HepG2 (cell line): ENCODE measurements around the gene LEPR. TPM values are rescaled to one million over a fixed set of nuclear protein-coding genes. Genes with fewer than 3 reads are reported as not detected.

Experiments
- ATAC-seq: fragments of 200-7000 bp; cut with Tn5 transposase; 3 replicates; pipeline ENCODE4 v1.9.1; 2020; ENCODE audit warnings: mild to moderate bottlenecking, moderate library complexity
- BruUV-seq: library from RNA; stranded (reverse); fragments of 400-500 nt; replicated peaks from 2 replicates; lab custom pipeline; 2021; lab: Mats Ljungman, UMichigan
- CTCF ChIA-PET: fragments of 300-600 bp; formaldehyde crosslinking; extraction: SDS; loops from one replicate; lab custom pipeline; 2021; ENCODE audit warnings: low total read pairs, inconsistent platforms, low intra/inter-chr PET ratio; lab: Yijun Ruan, JAX
- POLR2A ChIA-PET: fragments of 350-600 bp; sonication (Branson Sonifier 250); formaldehyde crosslinking; loops from one replicate; lab custom pipeline; 2020; ENCODE audit warnings: antibody characterized with exemption, inconsistent platforms; lab: Yijun Ruan, JAX
- DNase-seq: peaks from one replicate; pipeline ENCODE4 v3.0.0-alpha.2; 2015; ENCODE audit warnings: low spot score
- FAIRE-seq: peaks from 3 replicates; lab custom pipeline; 2011; peaks lifted over from hg19 to GRCh38; lab: Jason Lieb, UNC
- H2AFZ ChIP-seq: one replicate; pipeline ENCODE4 v1.6.1; 2011; ENCODE audit warnings: low read length, inconsistent platforms
- H3K27ac ChIP-seq: fragments of 300-600 bp; 3 replicates; pipeline ENCODE4 v1.8.0; 2011; ENCODE audit warnings: mixed run types, mild to moderate bottlenecking, mixed read lengths, low read length, inconsistent platforms; ENCODE audit not compliant: insufficient read depth; ENCODE audit errors: extremely low read length
- H3K27me3 ChIP-seq, 2 experiments: fragments of 200-600 bp in 1 of 2; 2 replicates in 1 of 2; 3 replicates in 1 of 2; pipeline versions ENCODE4 v1.6.0 to v1.8.0; 2011; ENCODE audit warnings: low read length in 2 of 2, mild to moderate bottlenecking in 2 of 2, moderate library complexity in 2 of 2, inconsistent platforms in 1 of 2; ENCODE audit not compliant: insufficient read depth in 2 of 2, control insufficient read depth in 1 of 2
- H3K36me3 ChIP-seq, 2 experiments: fragments of 200-600 bp in 1 of 2; replicated peaks in 1 of 2; 2 replicates in 1 of 2; 3 replicates in 1 of 2; pipeline versions ENCODE4 v1.5.1 to v1.8.0; 2011; ENCODE audit warnings: low read length in 2 of 2, inconsistent platforms in 1 of 2; ENCODE audit not compliant: insufficient read depth in 2 of 2, control insufficient read depth in 1 of 2
- H3K4me1 ChIP-seq: 2 replicates; pipeline ENCODE4 v1.5.1; 2012; ENCODE audit warnings: low read length, inconsistent platforms; ENCODE audit not compliant: insufficient read depth
- H3K4me2 ChIP-seq: 2 replicates; pipeline ENCODE4 v1.6.0; 2011; ENCODE audit warnings: low read depth, low read length, inconsistent platforms
- H3K4me3 ChIP-seq, 3 experiments: fragments of 200-600 bp in 1 of 3; sonication (generic), shearing (Covaris generic) in 1 of 3; replicated peaks in 1 of 3; 2 replicates each; pipeline ENCODE4 v1.5.1; 2011 to 2016; ENCODE audit warnings: low read length in 3 of 3, inconsistent platforms in 2 of 3, low read depth in 2 of 3, mild to moderate bottlenecking in 2 of 3, control low read depth in 1 of 3, mixed read lengths in 1 of 3; ENCODE audit not compliant: insufficient read depth in 1 of 3
- H3K79me2 ChIP-seq: one replicate; pipeline ENCODE4 v1.6.1; 2011; ENCODE audit warnings: low read length, inconsistent platforms; ENCODE audit not compliant: insufficient read depth
- H3K9ac ChIP-seq: 2 replicates; pipeline ENCODE4 v1.6.0; 2011; ENCODE audit warnings: mild to moderate bottlenecking, low read depth, low read length, inconsistent platforms; ENCODE audit not compliant: insufficient read depth
- H3K9me3 ChIP-seq: 2 replicates; pipeline ENCODE4 v1.5.1; 2012; ENCODE audit warnings: mild to moderate bottlenecking, low read length
- H4K20me1 ChIP-seq: 2 replicates; pipeline ENCODE4 v1.6.0; 2011; ENCODE audit warnings: inconsistent platforms, mild to moderate bottlenecking, low read length, moderate library complexity; ENCODE audit not compliant: insufficient read depth
- FOXK1 ChIP-seq: sonication (generic); formaldehyde crosslinking; IDR thresholded peaks from 2 replicates; pipeline ENCODE4 v1.4.0; 2020; ENCODE audit warnings: low read depth, missing genetic modification reagents, borderline replicate concordance
- JUN ChIP-seq: sonication (generic); formaldehyde crosslinking; IDR thresholded peaks from 2 replicates; pipeline ENCODE4 v1.4.0; 2020; ENCODE audit warnings: mild to moderate bottlenecking, missing genetic modification reagents
- MAFK ChIP-seq, 2 experiments: IDR thresholded peaks in 1 of 2; conservative IDR thresholded peaks in 1 of 2; 2 replicates each; pipeline ENCODE4 v1.6.1; 2011; ENCODE audit warnings: improper control_type of control experiment in 2 of 2, low read length in 2 of 2
- RFX1 ChIP-seq: fragments of 450-650 bp; IDR thresholded peaks from 2 replicates; pipeline ENCODE4 v1.6.1; 2017
- ZNF777 ChIP-seq: sonication (generic); formaldehyde crosslinking; IDR thresholded peaks from 2 replicates; pipeline ENCODE4 v1.4.0; 2020; ENCODE audit warnings: missing genetic modification reagents
- WGBS: methylation state at CpG from one replicate; pipeline ENCODE4 v1.1.6; 2017; ENCODE audit warnings: low lambda C conversion rate; 5-methylcytosine and 5-hydroxymethylcytosine counted together
- in situ Hi-C: cut with HindIII; loops from 2 replicates; pipeline ENCODE4 v1.10.0; 2017; ENCODE audit warnings: low pct_unique_long_range_greater_than_20kb; ENCODE audit not compliant: extremely low pct_ligation_motif_present
- intact Hi-C: fragments of 100-400 bp; cut with micrococcal nuclease; formaldehyde crosslinking; loops from one replicate; pipeline ENCODE4 v1.10.0; 2022; ENCODE audit not compliant: unreplicated experiment
- polyA plus RNA-seq, 8 experiments: library from polyadenylated mRNA; depleted of rRNA in 3 of 8; stranded (reverse) in 7 of 8; unstranded in 1 of 8; fragments of >200 nt; fragmentation: Illumina TruSeq in 4 of 8; extraction: Trizol in 4 of 8; gene quantifications; 2 replicates each; pipeline versions ENCODE4 v1.2.1 to v1.2.3, GENCODE V29; 2011 to 2016; ENCODE audit warnings: low read depth in 4 of 8, missing spikeins in 1 of 8, mixed read lengths in 1 of 8; ENCODE audit not compliant: insufficient read depth in 1 of 8
- total RNA-seq, 5 experiments: library from RNA; depleted of rRNA; stranded (reverse); fragments of >200 nt; fragmentation: Illumina TruSeq; extraction: Trizol; gene quantifications; 2 replicates each; pipeline ENCODE4 v1.2.3, GENCODE V29; 2016; ENCODE audit warnings: low read depth in 1 of 5
- TF ChIP-seq, protein P1 (sequence below): sonication (generic); formaldehyde crosslinking; IDR thresholded peaks from 2 replicates; pipeline ENCODE4 v1.9.0; 2021; ENCODE audit warnings: missing genetic modification reagents, borderline replicate concordance
- TF ChIP-seq, protein P2 (sequence below): sonication (generic); formaldehyde crosslinking; IDR thresholded peaks from 2 replicates; pipeline ENCODE4 v1.4.0; 2020; ENCODE audit warnings: mild to moderate bottlenecking, missing genetic modification reagents, borderline replicate concordance

Gene LEPR
- total and polyA plus RNA-seq, 2 of the 13 experiments (the other 11 are each of a cell fraction or from before 2014, with no cell fraction given) = 0.60 to 1.7 TPM

DNA sequence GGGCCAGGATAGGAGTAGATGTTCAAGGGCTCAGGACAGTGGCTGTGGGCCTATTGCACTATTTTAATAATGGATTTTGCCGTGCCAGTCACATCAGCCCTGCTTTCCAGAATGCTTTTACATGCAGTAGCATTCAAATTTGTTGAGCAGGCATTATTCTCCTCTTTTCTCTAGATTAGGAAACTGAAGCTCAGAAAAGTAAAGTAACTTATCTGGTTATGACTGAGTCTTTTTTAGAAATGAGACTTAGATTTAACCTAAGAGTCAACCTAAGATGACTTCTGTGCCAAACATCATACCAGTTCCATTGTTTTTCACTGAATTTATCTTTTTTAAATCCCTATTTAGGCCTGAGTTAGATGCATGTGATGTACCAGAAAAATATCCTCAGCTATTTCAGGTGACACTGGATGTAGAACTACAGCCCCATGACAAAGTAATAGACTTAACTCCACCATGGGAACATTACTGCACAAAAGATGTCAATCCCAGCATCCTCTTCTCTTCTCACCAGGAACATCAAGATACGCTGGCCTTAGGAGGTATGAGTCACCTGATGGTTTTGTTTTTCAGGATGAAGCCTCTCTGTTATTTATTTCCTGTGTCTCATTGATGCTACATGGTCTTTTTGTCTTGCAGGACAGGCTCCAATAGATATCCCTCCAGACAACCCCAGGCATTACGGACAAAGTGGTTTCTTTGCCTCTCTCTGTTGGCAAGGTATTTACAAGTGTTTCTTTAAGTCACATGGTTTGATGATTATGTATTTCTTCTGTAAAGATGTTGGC lies 31.4 kb upstream of the LEPR start:
- H3K27ac ChIP-seq = no peak overlapping the region
- WGBS = 86% methylated on average over 3 of the region's 3 CpGs
- H2AFZ ChIP-seq = no peak overlapping the region
- no peaks in the 10 kb centered on the region for H3K36me3 ChIP-seq
- no peak overlapping the region for H3K9ac ChIP-seq
- H3K27me3 ChIP-seq = no peaks in the 10 kb centered on the region
- ChIA-PET CTCF (no interaction called here), POLR2A (no interaction called here)
- H3K79me2 ChIP-seq = no peaks in the 10 kb centered on the region
- H3K9me3 ChIP-seq = no peaks in the 10 kb centered on the region
- intact Hi-C loops (no loop called here), in situ Hi-C loops (no loop called here)
- H3K4me2 ChIP-seq = no peak overlapping the region
- no peak for ATAC-seq
- no TSS peak for BruUV-seq
- H3K4me3 ChIP-seq = no peak overlapping the region
- peaks cover 12% of the 10 kb centered on the region; the same call in 1 of the 2 replicates for H3K4me1 ChIP-seq
- FAIRE-seq = no peak
- no peaks in the 10 kb centered on the region for H4K20me1 ChIP-seq
- TF ChIP-seq MAFK (conservative IDR thresholded peaks at IDR 0.05 in 1 of 2, IDR thresholded peaks at IDR 0.05 in 1 of 2; ENCODE audit: low read length in 2 of 2) (peak in 1 of 2 experiments; percentile 40; a peak in 2 of 4 replicates), RFX1 (no peak)
- TF ChIP-seq, all 625 proteins: peak for 1
- DNase-seq = no peak

DNA sequence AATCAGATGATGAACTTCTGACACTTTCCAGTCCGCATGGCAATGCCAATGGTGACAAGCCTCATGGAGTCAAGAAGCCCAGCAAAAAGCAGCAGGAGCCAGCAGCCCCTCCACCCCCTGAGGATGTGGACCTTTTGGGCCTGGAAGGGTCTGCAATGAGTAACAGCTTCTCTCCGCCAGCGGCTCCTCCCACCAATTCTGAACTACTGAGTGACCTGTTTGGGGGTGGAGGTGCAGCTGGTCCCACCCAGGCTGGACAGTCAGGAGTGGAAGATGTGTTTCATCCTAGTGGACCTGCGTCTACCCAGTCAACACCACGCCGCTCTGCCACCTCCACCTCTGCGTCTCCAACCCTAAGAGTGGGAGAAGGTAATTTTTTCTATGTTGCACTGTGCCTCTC lies 28.0 kb upstream of the LEPR start:
- Histone ChIP-seq H3K9ac (no peak overlapping the region), H3K27me3 (no peaks in the 10 kb centered on the region), H3K4me2 (no peak overlapping the region), H3K79me2 (no peaks in the 10 kb centered on the region), H3K9me3 (no peaks in the 10 kb centered on the region), H2AFZ (no peak overlapping the region), H3K4me3 (no peak overlapping the region), H4K20me1 (no peaks in the 10 kb centered on the region), H3K27ac (no peak overlapping the region), H3K4me1 (peaks cover 12% of the 10 kb centered on the region; the same call in 1 of the 2 replicates), H3K36me3 (no peaks in the 10 kb centered on the region)
- intact Hi-C loops (no loop called here), in situ Hi-C loops (no loop called here)
- DNase-seq = no peak
- FAIRE-seq = no peak
- no TSS peak for BruUV-seq
- POLR2A ChIA-PET = no interaction called here
- 100% methylated on average over 5 of the region's 7 CpGs for WGBS
- ATAC-seq = no peak
- CTCF ChIA-PET = no interaction called here
- no peak for TF ChIP-seq JUN (CRISPR knock-in tag)
- TF ChIP-seq ZNF777 (CRISPR knock-in tag) = no peak
- TF ChIP-seq, protein P1, sequence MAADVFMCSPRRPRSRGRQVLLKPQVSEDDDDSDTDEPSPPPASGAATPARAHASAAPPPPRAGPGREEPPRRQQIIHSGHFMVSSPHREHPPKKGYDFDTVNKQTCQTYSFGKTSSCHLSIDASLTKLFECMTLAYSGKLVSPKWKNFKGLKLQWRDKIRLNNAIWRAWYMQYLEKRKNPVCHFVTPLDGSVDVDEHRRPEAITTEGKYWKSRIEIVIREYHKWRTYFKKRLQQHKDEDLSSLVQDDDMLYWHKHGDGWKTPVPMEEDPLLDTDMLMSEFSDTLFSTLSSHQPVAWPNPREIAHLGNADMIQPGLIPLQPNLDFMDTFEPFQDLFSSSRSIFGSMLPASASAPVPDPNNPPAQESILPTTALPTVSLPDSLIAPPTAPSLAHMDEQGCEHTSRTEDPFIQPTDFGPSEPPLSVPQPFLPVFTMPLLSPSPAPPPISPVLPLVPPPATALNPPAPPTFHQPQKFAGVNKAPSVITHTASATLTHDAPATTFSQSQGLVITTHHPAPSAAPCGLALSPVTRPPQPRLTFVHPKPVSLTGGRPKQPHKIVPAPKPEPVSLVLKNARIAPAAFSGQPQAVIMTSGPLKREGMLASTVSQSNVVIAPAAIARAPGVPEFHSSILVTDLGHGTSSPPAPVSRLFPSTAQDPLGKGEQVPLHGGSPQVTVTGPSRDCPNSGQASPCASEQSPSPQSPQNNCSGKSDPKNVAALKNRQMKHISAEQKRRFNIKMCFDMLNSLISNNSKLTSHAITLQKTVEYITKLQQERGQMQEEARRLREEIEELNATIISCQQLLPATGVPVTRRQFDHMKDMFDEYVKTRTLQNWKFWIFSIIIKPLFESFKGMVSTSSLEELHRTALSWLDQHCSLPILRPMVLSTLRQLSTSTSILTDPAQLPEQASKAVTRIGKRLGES (CRISPR knock-in tag) = no peak
- TF ChIP-seq, protein P2, sequence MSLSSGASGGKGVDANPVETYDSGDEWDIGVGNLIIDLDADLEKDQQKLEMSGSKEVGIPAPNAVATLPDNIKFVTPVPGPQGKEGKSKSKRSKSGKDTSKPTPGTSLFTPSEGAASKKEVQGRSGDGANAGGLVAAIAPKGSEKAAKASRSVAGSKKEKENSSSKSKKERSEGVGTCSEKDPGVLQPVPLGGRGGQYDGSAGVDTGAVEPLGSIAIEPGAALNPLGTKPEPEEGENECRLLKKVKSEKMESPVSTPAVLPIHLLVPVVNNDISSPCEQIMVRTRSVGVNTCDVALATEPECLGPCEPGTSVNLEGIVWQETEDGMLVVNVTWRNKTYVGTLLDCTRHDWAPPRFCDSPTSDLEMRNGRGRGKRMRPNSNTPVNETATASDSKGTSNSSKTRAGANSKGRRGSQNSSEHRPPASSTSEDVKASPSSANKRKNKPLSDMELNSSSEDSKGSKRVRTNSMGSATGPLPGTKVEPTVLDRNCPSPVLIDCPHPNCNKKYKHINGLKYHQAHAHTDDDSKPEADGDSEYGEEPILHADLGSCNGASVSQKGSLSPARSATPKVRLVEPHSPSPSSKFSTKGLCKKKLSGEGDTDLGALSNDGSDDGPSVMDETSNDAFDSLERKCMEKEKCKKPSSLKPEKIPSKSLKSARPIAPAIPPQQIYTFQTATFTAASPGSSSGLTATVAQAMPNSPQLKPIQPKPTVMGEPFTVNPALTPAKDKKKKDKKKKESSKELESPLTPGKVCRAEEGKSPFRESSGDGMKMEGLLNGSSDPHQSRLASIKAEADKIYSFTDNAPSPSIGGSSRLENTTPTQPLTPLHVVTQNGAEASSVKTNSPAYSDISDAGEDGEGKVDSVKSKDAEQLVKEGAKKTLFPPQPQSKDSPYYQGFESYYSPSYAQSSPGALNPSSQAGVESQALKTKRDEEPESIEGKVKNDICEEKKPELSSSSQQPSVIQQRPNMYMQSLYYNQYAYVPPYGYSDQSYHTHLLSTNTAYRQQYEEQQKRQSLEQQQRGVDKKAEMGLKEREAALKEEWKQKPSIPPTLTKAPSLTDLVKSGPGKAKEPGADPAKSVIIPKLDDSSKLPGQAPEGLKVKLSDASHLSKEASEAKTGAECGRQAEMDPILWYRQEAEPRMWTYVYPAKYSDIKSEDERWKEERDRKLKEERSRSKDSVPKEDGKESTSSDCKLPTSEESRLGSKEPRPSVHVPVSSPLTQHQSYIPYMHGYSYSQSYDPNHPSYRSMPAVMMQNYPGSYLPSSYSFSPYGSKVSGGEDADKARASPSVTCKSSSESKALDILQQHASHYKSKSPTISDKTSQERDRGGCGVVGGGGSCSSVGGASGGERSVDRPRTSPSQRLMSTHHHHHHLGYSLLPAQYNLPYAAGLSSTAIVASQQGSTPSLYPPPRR (CRISPR knock-in tag) = no peak
- TF ChIP-seq FOXK1 (CRISPR knock-in tag) = no peak
